ENCODE data around the gene EPS15.
"Not testable (repeated sequence)": the region's sequence is repeated elsewhere in the genome, so short reads cannot be mapped to it uniquely, and the experiment has no call there.

EPS15 gene

DNA sequence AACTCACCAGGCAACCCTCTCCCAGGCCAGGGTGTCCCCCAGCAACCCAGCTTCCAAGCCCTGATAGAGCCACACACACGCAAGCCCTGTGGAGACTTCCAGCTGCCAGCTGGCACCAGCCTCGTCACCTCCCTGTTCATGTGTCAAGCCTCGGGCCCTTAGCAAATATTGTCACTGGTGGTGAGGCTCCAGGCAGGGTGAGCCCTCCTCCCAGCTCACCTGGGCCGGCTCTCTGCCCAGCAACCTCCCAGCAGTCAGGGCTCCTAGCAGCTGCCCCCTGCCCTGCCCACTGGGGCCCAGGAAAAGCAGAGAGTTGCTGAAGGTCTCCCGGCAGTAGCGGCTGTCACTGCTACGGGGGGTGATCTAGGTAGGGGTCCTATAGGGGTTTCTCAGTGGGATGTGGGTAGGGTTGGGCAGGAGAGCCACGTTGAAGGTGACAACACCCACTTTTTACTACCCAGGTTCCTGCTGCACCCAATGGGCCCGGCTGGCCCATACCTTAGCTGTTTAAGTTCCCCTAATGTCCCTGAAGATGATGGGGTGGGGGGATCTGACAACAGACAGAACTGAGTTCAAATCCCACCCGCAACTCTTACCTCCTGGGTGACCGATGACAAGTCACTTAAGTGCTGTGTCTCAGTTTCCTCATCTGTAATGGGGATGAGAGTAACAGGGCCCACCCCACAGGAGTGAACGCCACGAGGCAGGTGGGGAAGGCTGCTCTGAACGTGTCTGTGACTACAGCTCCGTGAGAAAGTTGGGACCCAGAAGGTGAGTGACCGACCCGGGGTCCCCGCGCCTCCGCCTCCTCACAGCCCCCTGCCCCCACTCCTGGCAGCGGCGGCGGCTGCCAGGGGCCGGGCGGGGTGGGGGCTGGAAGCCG, 189.4 kb downstream of the EPS15 start:
- DNase-seq = no peak

DNA sequence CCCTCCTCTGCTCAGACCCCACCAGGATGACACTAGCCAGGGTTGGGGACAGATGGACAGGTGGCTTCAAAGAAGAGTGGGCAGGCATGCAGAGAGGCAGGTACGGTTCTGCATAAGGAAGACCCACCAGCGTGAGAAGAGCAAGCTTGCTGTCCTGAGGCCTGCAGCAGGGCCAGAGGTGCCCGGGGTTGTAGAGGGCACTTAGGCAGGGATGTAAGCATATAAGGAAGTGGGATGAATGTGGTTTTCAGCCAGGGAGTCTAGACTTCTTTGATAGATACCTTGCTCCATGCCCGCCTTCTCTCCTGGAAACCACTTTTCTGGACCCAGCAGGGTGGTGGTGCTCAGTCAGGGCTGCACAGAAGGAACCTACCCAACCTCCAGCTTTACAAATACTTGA, 190.1 kb downstream of the EPS15 start:
- no peak for DNase-seq

DNA sequence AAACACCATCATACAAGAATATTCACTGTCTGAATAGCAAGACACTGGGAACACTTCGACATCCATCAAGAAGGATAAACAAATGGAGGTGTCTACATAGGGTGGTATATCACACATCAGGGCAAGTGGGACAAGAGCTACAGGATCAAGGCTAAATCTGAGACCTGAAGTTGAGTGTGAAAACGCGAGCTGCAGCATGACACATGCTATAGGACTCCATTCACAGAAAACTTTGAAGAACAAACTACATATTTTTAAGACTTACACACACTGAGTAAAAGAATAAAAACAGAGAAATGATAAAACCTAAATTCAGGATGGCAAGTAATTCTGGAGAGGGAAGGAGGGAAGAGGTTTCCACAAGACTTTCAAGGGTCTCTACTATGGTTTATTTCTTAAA, 190.8 kb downstream of the EPS15 start:
- no peak for DNase-seq

DNA sequence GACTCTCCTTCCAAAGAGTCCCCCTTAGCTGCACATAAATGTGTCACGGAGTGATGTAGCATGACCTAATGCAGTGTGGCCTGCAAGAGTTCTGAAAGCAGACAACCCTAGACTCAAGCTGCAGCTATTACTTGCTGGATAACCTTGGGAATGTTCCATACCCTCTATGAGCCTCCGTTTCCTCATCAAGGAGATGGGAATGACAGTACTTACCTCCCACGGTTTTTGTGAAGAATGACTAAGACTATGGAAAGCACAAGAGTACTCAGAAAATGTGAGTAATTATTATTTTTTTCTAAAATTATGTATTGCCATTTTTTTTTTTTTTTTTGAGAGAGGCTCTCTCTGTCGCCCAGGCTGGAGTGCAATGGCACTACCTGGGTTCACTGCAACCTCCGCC, 191.7 kb downstream of the EPS15 start:
- DNase-seq = no peak

DNA sequence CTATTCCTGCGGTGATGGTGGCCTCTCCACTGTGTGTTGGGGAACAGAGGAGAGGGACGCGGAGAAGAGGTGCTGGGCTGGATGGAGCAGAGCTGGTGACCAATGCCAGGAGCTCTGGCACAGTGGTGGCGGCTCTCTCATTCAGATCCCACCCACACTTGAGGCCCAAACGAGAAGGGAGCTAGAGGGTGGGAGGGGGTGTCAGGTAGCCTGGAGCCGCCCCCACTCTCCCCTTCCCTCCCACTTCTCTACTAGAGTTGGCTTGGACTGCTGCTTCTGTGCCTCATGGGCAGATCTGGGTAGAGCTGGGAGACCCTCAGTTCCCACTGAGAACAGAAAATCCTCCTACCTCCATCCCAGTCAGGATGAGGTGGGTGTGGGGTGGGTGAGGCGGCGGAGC, 192.2 kb downstream of the EPS15 start:
- DNase-seq = no peak

DNA sequence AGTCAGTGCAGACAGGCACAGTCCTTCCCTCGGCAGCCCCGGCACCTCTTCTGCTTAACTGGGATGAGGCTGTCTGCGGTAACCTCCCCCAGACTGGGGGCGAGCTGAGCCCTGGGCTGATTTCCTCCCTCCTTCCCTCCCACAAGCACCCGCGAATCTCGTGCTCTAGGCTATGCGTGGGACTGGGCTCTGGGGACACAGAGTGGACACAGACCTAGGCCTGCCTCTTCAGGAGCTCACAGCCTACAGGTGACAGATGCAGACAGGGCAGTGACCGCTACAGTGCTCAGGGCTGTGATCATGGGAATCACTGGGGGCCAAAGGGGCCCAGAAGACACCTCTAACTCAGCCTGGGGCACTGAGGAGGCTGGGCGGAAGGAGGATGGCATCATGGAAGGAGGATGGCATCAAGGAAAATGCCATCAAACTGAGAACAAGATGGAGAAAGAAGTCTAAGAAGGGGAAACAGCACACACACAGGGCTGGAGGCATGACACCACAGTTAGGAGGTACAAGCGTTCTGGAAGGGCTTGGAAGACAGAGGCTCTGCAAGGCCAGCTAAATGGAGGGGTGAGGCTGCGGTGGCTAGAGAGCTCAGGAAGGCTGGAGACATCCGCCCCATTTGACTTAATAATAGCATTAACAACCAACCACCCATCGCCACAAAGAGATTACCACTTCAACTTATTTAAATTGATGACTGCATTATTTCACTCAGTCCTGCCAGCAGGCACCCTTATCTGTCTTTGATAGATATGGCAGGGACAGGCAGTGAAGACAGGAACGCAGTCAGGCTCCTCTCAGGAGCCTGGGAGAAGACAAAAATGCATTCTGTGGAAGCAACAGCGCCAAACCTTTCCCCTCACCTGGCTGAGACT, 192.9 kb downstream of the EPS15 start:
- no peak for DNase-seq

DNA sequence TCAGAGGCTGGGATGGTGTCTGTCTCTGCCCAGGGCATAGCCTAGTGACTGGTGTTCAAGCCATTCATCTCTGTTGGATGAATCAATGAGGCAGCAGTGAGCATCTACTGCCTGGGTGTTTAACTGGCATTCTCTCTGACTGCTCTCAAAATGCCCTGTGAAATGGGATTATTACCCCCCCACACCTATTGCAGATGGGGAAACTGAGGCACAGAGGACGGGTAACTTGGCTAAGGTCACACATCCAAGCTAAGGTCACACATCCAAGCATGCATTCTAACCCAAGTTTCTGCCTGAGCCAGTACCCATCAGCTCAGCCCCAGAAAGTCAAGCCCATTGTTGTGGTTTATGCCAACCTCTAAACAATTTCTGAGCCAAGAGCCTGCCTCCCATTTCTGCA, 193.7 kb downstream of the EPS15 start:
- DNase-seq = no peak

DNA sequence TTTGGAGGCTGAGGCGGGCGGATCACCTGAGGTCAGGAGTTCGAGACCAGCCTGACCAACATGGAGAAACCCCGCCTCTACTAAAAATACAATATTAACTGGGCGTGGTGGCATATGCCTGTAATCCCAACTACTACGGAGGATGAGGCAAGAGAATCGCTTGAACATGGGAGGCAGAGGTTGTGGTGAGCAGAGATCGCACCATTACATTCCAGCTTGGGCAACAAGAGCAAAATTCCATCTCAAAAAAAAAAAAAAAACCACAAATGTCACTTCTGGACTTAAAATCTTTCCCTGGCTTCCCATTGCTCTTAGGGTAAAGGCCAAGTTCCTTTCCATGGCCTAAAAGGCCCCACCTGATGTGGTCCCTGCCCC, 194.1 kb downstream of the EPS15 start:
- not testable (repeated sequence) for DNase-seq

DNA sequence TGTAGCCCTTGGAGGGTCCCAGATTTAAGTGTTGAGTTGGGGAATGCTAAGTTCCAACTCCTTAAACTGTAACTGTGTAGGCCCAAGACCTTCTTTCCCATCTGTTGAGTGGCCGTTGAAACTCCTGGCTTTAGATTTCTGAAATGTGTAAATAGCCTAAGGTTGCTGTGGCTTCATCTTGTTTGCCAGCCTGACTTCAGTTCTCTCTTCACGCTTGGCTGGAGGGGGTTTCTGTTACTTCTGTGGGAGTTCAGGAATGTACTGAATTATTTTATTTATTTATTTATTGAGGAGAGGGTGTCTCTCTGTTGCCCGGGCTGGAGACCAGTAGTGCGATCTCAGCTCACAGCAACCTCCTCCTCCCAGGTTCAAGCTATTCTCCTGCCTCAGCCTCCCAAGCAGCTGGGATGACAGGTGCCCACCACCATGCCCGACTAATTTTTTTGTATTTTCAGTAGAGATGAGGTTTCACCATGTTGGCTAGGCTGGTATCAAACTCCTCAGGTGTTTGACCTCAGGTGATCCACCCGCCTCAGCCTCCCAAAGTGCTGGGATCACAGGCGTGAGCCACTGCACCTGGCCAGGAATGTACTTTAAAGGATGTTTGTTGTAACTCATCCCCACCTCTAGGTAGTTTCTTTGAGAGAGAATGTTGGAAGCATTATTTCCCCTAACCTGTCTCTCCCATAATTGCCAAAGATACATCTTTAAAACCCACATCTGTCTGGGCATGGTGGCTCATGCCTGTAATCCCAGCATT, 194.6 kb downstream of the EPS15 start:
- no peak for DNase-seq

DNA sequence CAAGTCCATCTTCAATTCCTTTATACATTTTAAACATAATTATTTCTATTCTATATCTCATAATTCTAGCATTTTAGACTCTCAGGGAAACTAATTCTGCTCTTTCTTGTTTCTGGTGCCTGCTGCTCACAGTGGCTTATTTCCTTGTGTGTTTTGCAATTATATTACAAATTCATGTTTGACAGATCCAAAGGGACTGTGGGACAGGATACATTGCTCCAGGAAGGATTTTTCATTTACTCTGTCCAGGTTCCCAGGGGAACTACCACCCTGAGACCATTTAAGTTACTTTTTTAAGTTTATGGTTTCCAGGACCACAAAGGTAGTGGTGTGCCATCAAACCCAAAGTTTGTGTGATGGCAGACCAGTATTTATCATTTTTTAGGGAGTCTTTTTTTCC, 195.3 kb downstream of the EPS15 start:
- no peak for DNase-seq

DNA sequence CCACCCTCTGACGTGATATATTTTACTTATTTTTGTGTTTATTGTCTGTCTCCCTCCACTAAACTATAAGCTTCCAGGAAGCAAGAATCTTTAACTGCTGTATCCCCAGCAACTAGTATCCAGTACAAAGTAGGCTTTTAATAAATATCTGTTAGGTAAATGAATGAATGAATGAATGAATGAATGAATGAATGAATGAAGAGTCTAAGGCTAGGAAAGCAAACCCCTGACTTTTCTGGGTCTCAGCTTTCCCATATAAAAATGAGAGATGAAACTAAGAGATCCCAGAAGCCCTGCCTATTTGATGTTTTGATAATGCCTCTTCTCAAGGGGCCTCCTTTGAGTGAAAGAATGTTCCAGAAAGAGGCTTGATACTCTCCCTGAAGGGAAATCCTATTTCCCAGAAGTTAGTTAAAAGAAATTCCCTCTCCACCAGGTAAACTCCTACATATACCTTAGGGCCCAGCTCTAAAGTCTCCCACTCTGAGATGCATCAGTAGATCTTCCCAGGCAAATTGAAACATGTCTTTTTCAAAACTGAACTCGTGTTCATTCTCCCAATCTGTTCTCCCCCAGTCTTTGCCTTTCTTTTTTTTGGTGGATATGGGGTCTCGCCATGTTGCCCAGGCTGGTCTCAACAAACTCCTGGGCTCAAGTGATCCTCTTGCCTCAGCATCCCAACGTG, 196.5 kb downstream of the EPS15 start:
- no peak for DNase-seq

DNA sequence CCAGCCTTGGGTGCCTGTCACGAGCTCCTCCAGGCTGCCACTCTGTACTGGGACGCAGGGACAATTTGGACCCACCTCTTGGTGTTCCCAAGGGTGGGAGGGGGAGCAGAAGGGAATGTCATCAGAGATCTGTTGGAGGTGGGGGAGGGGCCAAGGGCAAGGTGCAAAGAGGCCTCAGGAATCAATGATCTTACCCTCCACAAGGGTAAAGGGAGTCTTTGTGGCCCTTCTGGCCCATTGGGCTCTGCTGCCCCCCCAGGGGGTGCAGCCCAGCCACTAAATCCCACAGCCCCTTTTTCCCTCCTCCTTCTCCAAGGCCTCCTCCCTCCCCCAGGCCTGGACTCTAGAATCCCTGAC, 197.2 kb downstream of the EPS15 start:
- DNase-seq = no peak

DNA sequence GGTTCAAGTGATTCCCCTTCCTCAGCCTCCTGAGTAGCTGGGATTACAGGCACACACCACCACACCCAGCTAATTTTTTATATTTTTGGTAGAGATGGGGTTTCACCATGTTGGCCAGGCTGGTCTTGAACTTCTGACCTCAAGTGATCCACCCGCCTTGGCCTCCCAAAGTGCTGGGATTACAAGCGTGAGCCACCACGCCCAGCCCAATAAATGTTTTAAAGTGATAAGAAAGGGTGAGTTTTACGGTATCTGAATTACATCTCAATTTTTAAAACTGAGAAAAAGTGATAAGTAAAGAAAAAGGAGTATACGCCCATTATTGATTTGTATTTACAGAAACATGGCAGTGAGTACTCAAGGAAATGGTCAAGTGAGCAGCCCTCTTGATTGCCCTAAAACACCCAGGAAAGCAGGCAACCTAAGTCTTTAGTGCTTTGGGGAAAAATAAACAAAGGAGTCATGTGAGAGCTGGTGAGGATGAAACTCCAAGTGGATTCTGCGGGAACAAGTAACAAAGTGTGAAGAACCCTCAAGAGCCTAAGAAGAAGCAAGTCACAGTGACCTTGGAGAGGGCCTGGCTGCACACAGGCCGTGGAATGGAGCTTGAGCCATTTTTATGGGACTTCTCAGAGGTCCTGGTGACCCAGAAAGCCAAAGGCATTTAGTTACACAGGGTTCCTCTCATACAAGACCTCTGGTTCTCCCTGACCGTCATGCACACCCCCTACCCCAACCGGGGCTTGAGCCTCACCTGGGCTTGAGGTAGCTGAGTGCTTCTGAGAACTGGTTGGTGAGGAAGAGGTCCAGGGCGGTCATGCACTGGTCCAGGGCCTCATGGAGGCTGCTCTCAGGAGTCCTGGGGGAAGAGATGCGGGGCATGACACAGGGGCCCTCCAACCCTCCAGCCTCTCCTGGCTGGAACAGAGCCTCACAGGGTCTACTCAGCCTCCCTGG, 197.8 kb downstream of the EPS15 start:
- DNase-seq = no peak

DNA sequence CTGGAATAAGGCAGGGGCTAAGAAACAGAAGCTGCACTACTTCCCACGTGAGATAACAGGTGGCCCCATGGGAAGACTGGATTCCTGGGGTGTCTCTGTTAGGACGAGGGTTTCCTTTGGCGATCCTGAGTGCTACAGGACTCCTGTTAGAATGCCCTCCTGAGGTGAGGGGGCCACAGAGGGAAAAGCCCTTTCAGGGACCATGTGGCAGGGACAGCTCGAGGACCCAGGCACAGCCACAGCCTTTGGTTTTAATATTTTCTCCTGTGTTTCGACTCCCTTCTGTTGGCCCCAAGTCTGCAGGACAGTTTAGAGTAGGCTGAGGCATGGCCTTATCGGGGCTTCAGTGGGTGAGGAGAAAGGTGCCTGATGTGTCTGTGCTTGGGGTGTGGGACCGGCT, 201.3 kb downstream of the EPS15 start:
- no peak for DNase-seq

DNA sequence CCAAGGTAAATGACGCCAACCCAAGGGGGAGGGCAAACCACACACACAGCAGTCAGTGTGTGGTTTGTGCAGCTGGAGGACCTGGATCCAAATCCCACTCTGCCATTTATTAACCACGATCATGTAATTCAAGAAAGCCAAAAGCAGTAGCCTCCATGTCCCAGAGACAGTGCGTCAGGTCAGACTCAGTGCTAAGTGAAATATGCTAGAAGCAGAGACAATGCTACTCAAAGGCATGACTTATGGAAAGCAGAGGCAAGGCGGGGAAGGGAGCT, 202.3 kb downstream of the EPS15 start:
- DNase-seq = no peak

DNA sequence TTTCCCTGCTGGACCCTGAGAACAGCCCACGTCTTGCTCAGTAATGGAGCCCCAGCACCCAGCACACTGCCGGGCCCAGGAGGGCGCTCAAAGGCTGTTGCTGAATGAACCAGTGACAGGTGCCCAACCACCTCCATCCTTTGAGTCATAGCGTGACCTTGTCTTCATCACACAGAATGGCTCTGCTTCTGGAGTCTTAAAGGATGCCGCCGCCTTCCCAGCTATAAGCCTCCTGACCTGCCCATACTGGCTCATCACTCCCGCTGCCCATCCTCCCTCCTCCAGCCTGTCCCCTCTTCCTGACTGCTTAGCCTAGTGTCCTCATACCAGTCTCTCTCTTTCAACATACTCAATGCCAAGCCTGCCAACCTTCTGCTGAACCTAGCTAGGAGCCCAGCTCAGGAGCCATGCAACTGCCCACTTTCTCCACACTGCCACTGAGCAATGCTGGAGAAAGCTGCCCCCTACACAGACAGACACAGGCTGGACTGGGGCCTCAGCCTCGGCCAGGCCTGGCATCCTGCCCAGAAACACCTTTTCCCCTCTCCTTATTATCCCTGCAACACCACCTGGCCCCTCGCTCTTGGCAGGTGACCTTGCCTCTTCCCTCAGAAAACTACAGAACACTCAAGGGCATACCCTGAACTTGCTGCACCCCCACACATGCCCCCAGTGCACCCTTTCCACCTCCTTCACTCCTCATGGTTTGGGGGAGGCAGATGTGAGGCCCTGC, 202.8 kb downstream of the EPS15 start:
- no peak for DNase-seq

DNA sequence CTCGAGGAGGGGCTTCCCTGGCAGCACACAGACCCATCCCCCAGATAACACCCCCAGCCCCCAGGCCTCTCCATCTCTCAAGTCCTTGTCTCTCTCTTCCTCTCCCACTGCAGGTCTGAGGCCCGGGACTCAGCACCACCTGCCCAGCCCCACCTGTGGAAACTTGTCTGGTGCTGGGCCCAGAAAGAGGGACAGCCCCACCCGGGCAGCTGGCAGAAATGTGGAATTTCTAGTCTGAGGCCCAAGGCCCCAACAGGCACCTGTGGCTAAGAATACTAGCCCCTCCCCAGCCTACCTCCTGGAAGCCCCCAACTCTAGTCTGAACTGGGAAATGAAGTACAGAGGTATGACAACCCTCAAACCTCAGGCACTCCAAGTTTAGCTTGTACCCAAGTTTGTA, 204.1 kb downstream of the EPS15 start:
- no peak for DNase-seq

DNA sequence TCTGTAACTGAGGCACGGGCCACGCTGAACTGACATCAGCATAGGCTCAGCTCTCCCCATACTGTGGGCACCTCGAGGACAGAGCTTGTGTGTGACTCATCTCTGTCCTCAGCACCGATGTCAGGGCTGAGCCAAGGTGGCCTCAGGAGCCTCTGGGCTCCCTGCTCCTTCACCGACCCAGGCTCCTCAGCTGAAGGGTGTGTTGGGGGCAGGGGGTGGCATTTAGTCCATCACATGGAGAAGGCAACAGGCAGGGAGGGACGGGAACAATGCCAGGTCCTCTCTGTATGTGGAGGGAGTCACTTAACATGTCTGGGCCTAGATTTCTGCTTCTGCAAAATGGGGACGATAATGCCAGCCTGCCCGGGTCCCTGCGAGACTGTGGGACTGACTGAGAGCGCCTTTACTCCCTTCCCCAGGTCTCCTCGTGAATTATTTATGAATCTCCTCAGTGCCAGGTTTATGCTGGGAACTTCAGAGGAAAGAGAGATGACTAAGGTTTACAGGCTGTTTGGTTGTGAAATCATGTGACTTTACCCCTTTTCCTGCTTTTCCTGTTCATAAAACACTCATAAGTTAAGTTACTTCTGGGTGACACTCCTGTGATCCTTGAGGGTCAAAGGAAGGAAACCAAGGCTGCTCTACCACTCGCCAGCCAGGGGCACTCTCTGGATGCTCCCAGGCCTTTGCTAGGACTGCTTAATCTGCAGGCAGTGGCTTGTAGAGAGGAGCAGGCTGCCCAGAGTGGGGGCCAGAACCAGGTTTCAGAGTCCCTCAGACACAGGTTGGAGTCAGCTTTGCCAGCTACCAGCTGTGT, 204.9 kb downstream of the EPS15 start:
- DNase-seq = no peak

DNA sequence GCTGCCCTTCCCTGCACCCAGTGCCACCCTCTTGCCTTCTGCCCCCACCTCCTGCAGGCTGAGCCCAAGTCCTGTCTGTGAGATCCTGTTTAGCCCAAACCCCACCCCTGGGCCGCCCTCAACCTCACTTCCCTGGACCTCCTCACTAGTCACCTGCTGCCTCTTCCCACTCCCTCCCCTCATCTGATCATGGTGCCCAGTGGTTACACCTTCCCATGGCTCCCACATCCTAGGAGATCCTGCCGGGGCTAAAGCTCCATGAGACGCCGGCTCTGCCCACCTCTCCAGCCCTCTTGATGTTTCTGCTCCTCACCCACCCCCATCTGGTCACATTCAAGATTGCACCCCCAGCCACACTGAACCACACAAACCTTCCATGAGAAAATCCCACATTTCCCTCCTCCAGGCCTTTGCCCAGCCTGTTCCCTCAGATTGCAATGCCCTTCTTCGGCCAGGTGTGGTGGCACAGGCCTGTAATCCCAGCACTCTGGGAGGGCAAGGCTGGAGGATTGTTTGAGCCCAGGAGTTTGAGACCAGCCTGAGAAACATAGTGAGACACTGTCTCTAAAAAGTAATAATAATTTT, 205.7 kb downstream of the EPS15 start:
- DNase-seq = no peak

DNA sequence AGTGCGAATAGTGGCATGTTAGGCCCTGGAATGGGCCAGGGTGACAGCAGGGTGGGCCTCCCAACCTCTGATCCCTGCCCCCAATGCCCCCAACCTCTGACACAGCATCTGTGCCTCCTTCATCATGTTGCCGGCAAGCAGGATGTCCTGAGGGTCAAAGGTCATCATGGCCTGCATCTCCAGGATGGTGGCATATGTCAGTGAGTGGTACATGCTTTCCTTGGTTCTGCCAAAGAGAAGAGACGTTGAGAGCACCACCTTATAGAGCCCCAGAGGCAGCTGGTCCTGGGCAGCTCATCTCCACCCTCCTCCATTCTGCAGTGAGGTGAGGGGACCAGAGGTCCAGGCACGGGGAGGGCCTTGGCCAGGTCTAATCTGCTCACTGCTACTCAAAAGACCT, 206.3 kb downstream of the EPS15 start:
- no peak for DNase-seq

Measured in activated CD4-positive, CD25-positive, alpha-beta regulatory T cell treated with anti-CD3 and anti-CD28 coated beads, Interleukin-2, amount 50 U/mL, for 72 hours (primary cell).